ENCODE data around the gene WWOX.

The WWOX gene

GRCh38 chr16:78930561-78930960 lies 831.1 kb downstream of the WWOX start:
- no peaks in the 10 kb centered on the region for H3K27me3 ChIP-seq (replicated peaks; ENCODE audit: control insufficient read depth, insufficient read depth, low read length, poor library complexity, severe bottlenecking)
- no peaks in the 10 kb centered on the region for H3K36me3 ChIP-seq (ENCODE audit: control insufficient read depth, insufficient read depth, low read length)

GRCh38 chr16:78931267-78931666 lies 831.8 kb downstream of the WWOX start:
- no peak for DNase-seq
- Histone ChIP-seq H3K36me3 (ENCODE audit: control insufficient read depth, insufficient read depth, low read length) (no peaks in the 10 kb centered on the region), H3K27me3 (replicated peaks; ENCODE audit: control insufficient read depth, insufficient read depth, low read length, poor library complexity, severe bottlenecking) (no peaks in the 10 kb centered on the region), H3K4me1 (ENCODE audit: control insufficient read depth, insufficient read depth, low read length, poor library complexity, severe bottlenecking) (no peaks in the 10 kb centered on the region), H3K4me3 (ENCODE audit: insufficient read depth, low read depth, low read length, poor library complexity, severe bottlenecking) (no peak overlapping the region), H3K27ac (ENCODE audit: insufficient read depth, low read length, poor library complexity, severe bottlenecking) (no peak overlapping the region), H3K9me3 (ENCODE audit: control insufficient read depth, low read length) (no peaks in the 10 kb centered on the region)

More at GRCh38 chr16:78930561-78930960, 831.1 kb downstream of the WWOX start:
- Histone ChIP-seq H3K9me3 (ENCODE audit: control insufficient read depth, low read length) (no peaks in the 10 kb centered on the region), H3K27ac (ENCODE audit: insufficient read depth, low read length, poor library complexity, severe bottlenecking) (no peak overlapping the region), H3K4me1 (ENCODE audit: control insufficient read depth, insufficient read depth, low read length, poor library complexity, severe bottlenecking) (no peaks in the 10 kb centered on the region), H3K4me3 (ENCODE audit: insufficient read depth, low read depth, low read length, poor library complexity, severe bottlenecking) (no peak overlapping the region)
- DNase-seq, result no peak

- no peaks in the 10 kb centered on the region for H3K27me3 ChIP-seq (replicated peaks; ENCODE audit: control insufficient read depth, insufficient read depth, low read length, poor library complexity, severe bottlenecking)
- no peak overlapping the region for H3K4me3 ChIP-seq (ENCODE audit: insufficient read depth, low read depth, low read length, poor library complexity, severe bottlenecking)
- no peak for DNase-seq
- no peak overlapping the region for H3K27ac ChIP-seq (ENCODE audit: insufficient read depth, low read length, poor library complexity, severe bottlenecking)
- H3K4me1 ChIP-seq (ENCODE audit: control insufficient read depth, insufficient read depth, low read length, poor library complexity, severe bottlenecking), result no peaks in the 10 kb centered on the region
- H3K36me3 ChIP-seq (ENCODE audit: control insufficient read depth, insufficient read depth, low read length), result no peaks in the 10 kb centered on the region
- no peaks in the 10 kb centered on the region for H3K9me3 ChIP-seq (ENCODE audit: control insufficient read depth, low read length)
Observed at GRCh38 chr16:78931678-78932077, 832.2 kb downstream of the WWOX start.

GRCh38 chr16:78932355-78932943 lies 833.0 kb downstream of the WWOX start:
- no peak for DNase-seq
- no peak overlapping the region for H3K4me3 ChIP-seq (ENCODE audit: insufficient read depth, low read depth, low read length, poor library complexity, severe bottlenecking)
- no peaks in the 10 kb centered on the region for H3K36me3 ChIP-seq (ENCODE audit: control insufficient read depth, insufficient read depth, low read length)
- H3K4me1 ChIP-seq (ENCODE audit: control insufficient read depth, insufficient read depth, low read length, poor library complexity, severe bottlenecking), result no peaks in the 10 kb centered on the region
- no peaks in the 10 kb centered on the region for H3K9me3 ChIP-seq (ENCODE audit: control insufficient read depth, low read length)
- no peaks in the 10 kb centered on the region for H3K27me3 ChIP-seq (replicated peaks; ENCODE audit: control insufficient read depth, insufficient read depth, low read length, poor library complexity, severe bottlenecking)
- no peak overlapping the region for H3K27ac ChIP-seq (ENCODE audit: insufficient read depth, low read length, poor library complexity, severe bottlenecking)

- no peaks in the 10 kb centered on the region for H3K36me3 ChIP-seq (ENCODE audit: control insufficient read depth, insufficient read depth, low read length)
- H3K9me3 ChIP-seq (ENCODE audit: control insufficient read depth, low read length), result no peaks in the 10 kb centered on the region
- H3K4me3 ChIP-seq (ENCODE audit: insufficient read depth, low read depth, low read length, poor library complexity, severe bottlenecking), result no peak overlapping the region
- no peaks in the 10 kb centered on the region for H3K4me1 ChIP-seq (ENCODE audit: control insufficient read depth, insufficient read depth, low read length, poor library complexity, severe bottlenecking)
- no peak overlapping the region for H3K27ac ChIP-seq (ENCODE audit: insufficient read depth, low read length, poor library complexity, severe bottlenecking)
- DNase-seq, result no peak
- no peaks in the 10 kb centered on the region for H3K27me3 ChIP-seq (replicated peaks; ENCODE audit: control insufficient read depth, insufficient read depth, low read length, poor library complexity, severe bottlenecking)
Observed at GRCh38 chr16:78936060-78936459, 836.6 kb downstream of the WWOX start.

GRCh38 chr16:78939597-78939996 lies 840.1 kb downstream of the WWOX start:
- Histone ChIP-seq H3K4me1 (ENCODE audit: control insufficient read depth, insufficient read depth, low read length, poor library complexity, severe bottlenecking) (no peaks in the 10 kb centered on the region), H3K4me3 (ENCODE audit: insufficient read depth, low read depth, low read length, poor library complexity, severe bottlenecking) (no peak overlapping the region), H3K9me3 (ENCODE audit: control insufficient read depth, low read length) (no peaks in the 10 kb centered on the region), H3K27ac (ENCODE audit: insufficient read depth, low read length, poor library complexity, severe bottlenecking) (no peak overlapping the region), H3K36me3 (ENCODE audit: control insufficient read depth, insufficient read depth, low read length) (no peaks in the 10 kb centered on the region), H3K27me3 (replicated peaks; ENCODE audit: control insufficient read depth, insufficient read depth, low read length, poor library complexity, severe bottlenecking) (no peaks in the 10 kb centered on the region)
- no peak for DNase-seq

- DNase-seq, result no peak
- Histone ChIP-seq H3K9me3 (ENCODE audit: control insufficient read depth, low read length) (no peaks in the 10 kb centered on the region), H3K27ac (ENCODE audit: insufficient read depth, low read length, poor library complexity, severe bottlenecking) (no peak overlapping the region), H3K27me3 (replicated peaks; ENCODE audit: control insufficient read depth, insufficient read depth, low read length, poor library complexity, severe bottlenecking) (no peaks in the 10 kb centered on the region), H3K36me3 (ENCODE audit: control insufficient read depth, insufficient read depth, low read length) (no peaks in the 10 kb centered on the region), H3K4me1 (ENCODE audit: control insufficient read depth, insufficient read depth, low read length, poor library complexity, severe bottlenecking) (no peaks in the 10 kb centered on the region), H3K4me3 (ENCODE audit: insufficient read depth, low read depth, low read length, poor library complexity, severe bottlenecking) (no peak overlapping the region)
Observed at GRCh38 chr16:78942625-78943245, 843.3 kb downstream of the WWOX start.

GRCh38 chr16:78945336-78945735 lies 845.9 kb downstream of the WWOX start:
- H3K36me3 ChIP-seq (ENCODE audit: control insufficient read depth, insufficient read depth, low read length), result no peaks in the 10 kb centered on the region
- no peak overlapping the region for H3K4me3 ChIP-seq (ENCODE audit: insufficient read depth, low read depth, low read length, poor library complexity, severe bottlenecking)
- no peak overlapping the region for H3K27ac ChIP-seq (ENCODE audit: insufficient read depth, low read length, poor library complexity, severe bottlenecking)
- H3K27me3 ChIP-seq (replicated peaks; ENCODE audit: control insufficient read depth, insufficient read depth, low read length, poor library complexity, severe bottlenecking), result no peaks in the 10 kb centered on the region
- no peaks in the 10 kb centered on the region for H3K4me1 ChIP-seq (ENCODE audit: control insufficient read depth, insufficient read depth, low read length, poor library complexity, severe bottlenecking)
- no peaks in the 10 kb centered on the region for H3K9me3 ChIP-seq (ENCODE audit: control insufficient read depth, low read length)
- no peak for DNase-seq

GRCh38 chr16:78946556-78946955 lies 847.1 kb downstream of the WWOX start:
- H3K27me3 ChIP-seq (replicated peaks; ENCODE audit: control insufficient read depth, insufficient read depth, low read length, poor library complexity, severe bottlenecking), result no peaks in the 10 kb centered on the region
- H3K4me1 ChIP-seq (ENCODE audit: control insufficient read depth, insufficient read depth, low read length, poor library complexity, severe bottlenecking), result no peaks in the 10 kb centered on the region
- DNase-seq, result no peak
- H3K9me3 ChIP-seq (ENCODE audit: control insufficient read depth, low read length), result no peaks in the 10 kb centered on the region
- H3K36me3 ChIP-seq (ENCODE audit: control insufficient read depth, insufficient read depth, low read length), result no peaks in the 10 kb centered on the region
- no peak overlapping the region for H3K4me3 ChIP-seq (ENCODE audit: insufficient read depth, low read depth, low read length, poor library complexity, severe bottlenecking)
- H3K27ac ChIP-seq (ENCODE audit: insufficient read depth, low read length, poor library complexity, severe bottlenecking), result no peak overlapping the region

- Histone ChIP-seq H3K4me3 (ENCODE audit: insufficient read depth, low read depth, low read length, poor library complexity, severe bottlenecking) (no peak overlapping the region), H3K27ac (ENCODE audit: insufficient read depth, low read length, poor library complexity, severe bottlenecking) (no peak overlapping the region), H3K4me1 (ENCODE audit: control insufficient read depth, insufficient read depth, low read length, poor library complexity, severe bottlenecking) (no peaks in the 10 kb centered on the region), H3K27me3 (replicated peaks; ENCODE audit: control insufficient read depth, insufficient read depth, low read length, poor library complexity, severe bottlenecking) (no peaks in the 10 kb centered on the region), H3K36me3 (ENCODE audit: control insufficient read depth, insufficient read depth, low read length) (no peaks in the 10 kb centered on the region), H3K9me3 (ENCODE audit: control insufficient read depth, low read length) (no peaks in the 10 kb centered on the region)
- DNase-seq, result no peak
Observed at GRCh38 chr16:78950768-78951167, 851.3 kb downstream of the WWOX start.
